H1 (cell line): ENCODE measurements around the gene DEDD.

Experiments used
- HDAC6 ChIP-seq: IDR thresholded peaks from one replicate; pipeline ENCODE4 v1.7.1; 2012; ENCODE audit warnings: low read depth, mild to moderate bottlenecking, inconsistent platforms, low read length, moderate library complexity
- POLR2AphosphoS5 ChIP-seq: IDR thresholded peaks from 2 replicates; pipeline ENCODE4 v1.6.1; 2011; ENCODE audit warnings: low read depth, low read length
- TF ChIP-seq, protein P1 (sequence below), 3 experiments: IDR thresholded peaks; 1 replicate in 2 of 3; 2 replicates in 1 of 3; pipeline versions ENCODE4 v1.5.1 to v1.6.1; 2011; ENCODE audit warnings: low read length in 3 of 3, mild to moderate bottlenecking in 3 of 3, inconsistent platforms in 2 of 3, low read depth in 1 of 3, moderate library complexity in 1 of 3; ENCODE audit not compliant: insufficient read depth in 1 of 3; ENCODE audit errors: control extremely low read depth in 1 of 3

GRCh38 chr1:161094481-161094880 is 38.0 kb downstream of the DEDD start:
- TF ChIP-seq HDAC6 (no peak), POLR2AphosphoS5 (no peak)
- TF ChIP-seq, protein P1, sequence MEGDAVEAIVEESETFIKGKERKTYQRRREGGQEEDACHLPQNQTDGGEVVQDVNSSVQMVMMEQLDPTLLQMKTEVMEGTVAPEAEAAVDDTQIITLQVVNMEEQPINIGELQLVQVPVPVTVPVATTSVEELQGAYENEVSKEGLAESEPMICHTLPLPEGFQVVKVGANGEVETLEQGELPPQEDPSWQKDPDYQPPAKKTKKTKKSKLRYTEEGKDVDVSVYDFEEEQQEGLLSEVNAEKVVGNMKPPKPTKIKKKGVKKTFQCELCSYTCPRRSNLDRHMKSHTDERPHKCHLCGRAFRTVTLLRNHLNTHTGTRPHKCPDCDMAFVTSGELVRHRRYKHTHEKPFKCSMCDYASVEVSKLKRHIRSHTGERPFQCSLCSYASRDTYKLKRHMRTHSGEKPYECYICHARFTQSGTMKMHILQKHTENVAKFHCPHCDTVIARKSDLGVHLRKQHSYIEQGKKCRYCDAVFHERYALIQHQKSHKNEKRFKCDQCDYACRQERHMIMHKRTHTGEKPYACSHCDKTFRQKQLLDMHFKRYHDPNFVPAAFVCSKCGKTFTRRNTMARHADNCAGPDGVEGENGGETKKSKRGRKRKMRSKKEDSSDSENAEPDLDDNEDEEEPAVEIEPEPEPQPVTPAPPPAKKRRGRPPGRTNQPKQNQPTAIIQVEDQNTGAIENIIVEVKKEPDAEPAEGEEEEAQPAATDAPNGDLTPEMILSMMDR (IDR thresholded peaks at IDR 0.05; ENCODE audit: control extremely low read depth in 1 of 3, insufficient read depth in 1 of 3, low read depth in 1 of 3, low read length in 3 of 3): no peak
